Neural cell (in vitro differentiated cells): ENCODE measurements around the gene DNM1. TPM values are rescaled to one million over a fixed set of nuclear protein-coding genes. Genes with fewer than 3 reads are reported as not detected.

ENCODE experiments used
- H2AFZ ChIP-seq: fragments of 200-600, 300-800 bp; sonication (generic), shearing (Covaris generic); 2 replicates; pipeline ENCODE4 v1.6.0; 2014; ENCODE audit warnings: low read depth, mild to moderate bottlenecking, antibody characterized with exemption, low read length, moderate library complexity
- H3F3A ChIP-seq: fragments of 200-600 bp; shearing (Covaris generic); 2 replicates; pipeline ENCODE4 v1.6.1; 2016; ENCODE audit warnings: mild to moderate bottlenecking, moderate library complexity, mixed read lengths, antibody characterized with exemption, low read length; ENCODE audit not compliant: insufficient read depth, poor library complexity, severe bottlenecking
- H3K27ac ChIP-seq: fragments of 200-600, 300-800 bp; sonication (generic), shearing (Covaris generic); 2 replicates; pipeline ENCODE4 v1.5.1; 2014; ENCODE audit warnings: mild to moderate bottlenecking, low read length, moderate library complexity
- H3K27me3 ChIP-seq: fragments of 300-800, 200-600 bp; sonication (generic), shearing (Covaris generic); 2 replicates; pipeline ENCODE4 v1.6.0; 2014; ENCODE audit warnings: mild to moderate bottlenecking, low read depth, low read length, moderate library complexity; ENCODE audit not compliant: insufficient read depth
- H3K36me3 ChIP-seq: fragments of 300-800, 200-600 bp; sonication (generic), shearing (Covaris generic); 2 replicates; pipeline ENCODE4 v1.5.1; 2014; ENCODE audit warnings: mild to moderate bottlenecking, antibody characterized with exemption, low read length, moderate library complexity; ENCODE audit not compliant: insufficient read depth
- H3K4me2 ChIP-seq: fragments of 300-800, 200-600 bp; sonication (generic), shearing (Covaris generic); 2 replicates; pipeline ENCODE4 v1.6.0; 2014; ENCODE audit warnings: mild to moderate bottlenecking, low read length
- H3K4me3 ChIP-seq: fragments of 300-800, 200-600 bp; sonication (generic), shearing (Covaris generic); 2 replicates; pipeline ENCODE4 v1.5.1; 2014; ENCODE audit warnings: mild to moderate bottlenecking, low read length, moderate library complexity
- H3K79me2 ChIP-seq: fragments of 200-600 bp; shearing (Covaris generic); replicated peaks from 2 replicates; pipeline ENCODE4 v1.6.0; 2014; ENCODE audit warnings: mild to moderate bottlenecking, low read length, moderate library complexity; ENCODE audit not compliant: insufficient read depth
- H3K9ac ChIP-seq: fragments of 300-800, 200-600 bp; sonication (generic), shearing (Covaris generic); 2 replicates; pipeline ENCODE4 v1.6.1; 2016; ENCODE audit warnings: mild to moderate bottlenecking, low read length, mixed read lengths
- H3K9me2 ChIP-seq: fragments of 200-600 bp; shearing (Covaris generic); 2 replicates; pipeline ENCODE4 v1.6.1; 2016; ENCODE audit warnings: mild to moderate bottlenecking, low read length, mixed read lengths; ENCODE audit not compliant: insufficient read depth
- H3K9me3 ChIP-seq: fragments of 200-600, 300-800 bp; sonication (generic), shearing (Covaris generic); 2 replicates; pipeline ENCODE4 v1.6.1; 2016; ENCODE audit warnings: mild to moderate bottlenecking, mixed run types, low read length, moderate library complexity, mixed read lengths
- H4K20me1 ChIP-seq: fragments of 200-600 bp; shearing (Covaris generic); 2 replicates; pipeline ENCODE4 v1.6.1; 2016; ENCODE audit warnings: mild to moderate bottlenecking, mixed run types; ENCODE audit not compliant: insufficient read depth
- EP300 ChIP-seq: fragments of 450-650 bp; conservative IDR thresholded peaks from 2 replicates; pipeline ENCODE4 v1.6.1; 2014; ENCODE audit warnings: antibody characterized with exemption, mild to moderate bottlenecking, moderate library complexity; ENCODE audit not compliant: poor library complexity, severe bottlenecking
- EZH2 ChIP-seq: fragments of 200-600, 300-800 bp; shearing (Covaris generic), sonication (generic); IDR thresholded peaks from 2 replicates; pipeline ENCODE4 v1.6.1; 2014; ENCODE audit warnings: antibody characterized with exemption, low read length, borderline replicate concordance, mild to moderate bottlenecking; ENCODE audit not compliant: insufficient read depth, poor library complexity, severe bottlenecking
- MXI1 ChIP-seq: fragments of 450-650 bp; conservative IDR thresholded peaks from 2 replicates; pipeline ENCODE4 v1.6.1; 2014; ENCODE audit warnings: antibody characterized with exemption, mild to moderate bottlenecking; ENCODE audit not compliant: poor library complexity, severe bottlenecking
- POLR2AphosphoS5 ChIP-seq: IDR thresholded peaks from 2 replicates; pipeline ENCODE4 v1.6.1; 2012
- RAD21 ChIP-seq: fragments of 450-650 bp; conservative IDR thresholded peaks from 2 replicates; pipeline ENCODE4 v1.6.1; 2014; ENCODE audit warnings: antibody characterized with exemption, mild to moderate bottlenecking, moderate library complexity
- SMC3 ChIP-seq: fragments of 450-650 bp; conservative IDR thresholded peaks from 2 replicates; pipeline ENCODE4 v1.6.1; 2014; ENCODE audit warnings: antibody characterized with exemption, mild to moderate bottlenecking, moderate library complexity; ENCODE audit not compliant: poor library complexity
- TAF1 ChIP-seq: IDR thresholded peaks from 2 replicates; pipeline ENCODE4 v1.6.1; 2012; ENCODE audit warnings: low read depth
- polyA plus RNA-seq: library from polyadenylated mRNA; depleted of rRNA; stranded (reverse); fragments of >200 nt; gene quantifications from 2 replicates; pipeline ENCODE4 v1.2.3, GENCODE V29; 2014
- TF ChIP-seq, protein P1 (sequence below): fragments of 450-650 bp; IDR thresholded peaks from 2 replicates; pipeline ENCODE4 v1.5.1; 2014; ENCODE audit warnings: antibody characterized with exemption, mild to moderate bottlenecking, moderate library complexity; ENCODE audit not compliant: poor library complexity, severe bottlenecking
- TF ChIP-seq, protein P2 (sequence below): IDR thresholded peaks from 2 replicates; pipeline ENCODE4 v1.6.1; 2012; ENCODE audit warnings: borderline replicate concordance

DNM1 gene
- polyA plus RNA-seq, 1 donor from 2014 or later, result 104 TPM

DNA sequence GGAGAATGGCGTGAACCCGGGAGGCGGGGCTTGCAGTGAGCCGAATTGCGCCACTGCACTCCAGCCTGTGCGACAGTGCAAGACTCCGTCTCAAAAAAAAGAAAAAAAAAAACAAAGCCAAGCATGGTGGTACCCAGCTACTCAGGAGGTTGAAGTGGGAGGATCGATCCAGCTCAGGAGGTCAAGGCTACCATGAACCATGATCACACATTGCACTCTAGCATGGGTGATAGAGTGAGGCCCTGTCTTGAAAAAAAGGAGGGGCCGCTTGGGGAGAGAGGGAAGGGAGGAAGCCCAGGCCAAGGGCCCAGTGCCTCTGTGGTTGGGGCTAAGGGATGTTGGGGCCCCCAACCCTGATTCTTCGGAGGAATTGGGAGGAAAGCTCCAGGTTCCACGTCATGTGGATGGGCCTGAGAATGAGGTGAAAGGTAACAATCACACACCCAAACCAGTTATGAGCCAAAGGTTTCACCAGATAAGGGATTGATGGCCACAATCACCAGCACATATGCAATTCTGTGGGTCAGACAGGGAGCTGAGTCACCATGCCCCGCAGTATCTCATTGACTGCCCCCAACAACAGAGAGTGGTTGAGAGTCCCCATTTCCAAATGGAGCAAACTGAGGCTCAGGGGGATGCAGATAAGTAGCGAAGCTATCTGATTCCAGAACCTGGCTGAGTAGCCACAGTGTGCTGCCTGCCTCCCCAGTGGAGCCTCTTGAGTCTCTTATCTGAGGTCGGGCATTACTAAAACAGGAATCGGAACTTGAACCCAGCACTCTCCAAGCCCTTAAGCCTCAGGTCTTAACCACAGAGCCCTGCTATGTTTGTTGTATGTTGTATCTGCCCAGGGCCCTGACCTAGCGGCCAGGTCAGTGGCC, 93.4 kb downstream of the DNM1 start:
- Histone ChIP-seq H3K27ac (no peak overlapping the region), H2AFZ (no peak overlapping the region), H3K9me2 (no peaks in the 10 kb centered on the region), H3F3A (no peaks in the 10 kb centered on the region), H4K20me1 (no peaks in the 10 kb centered on the region), H3K9ac (no peak overlapping the region), H3K79me2 (no peaks in the 10 kb centered on the region), H3K4me3 (no peak overlapping the region), H3K27me3 (no peaks in the 10 kb centered on the region), H3K9me3 (no peaks in the 10 kb centered on the region), H3K4me2 (no peak overlapping the region), H3K36me3 (no peaks in the 10 kb centered on the region)
- TF ChIP-seq EZH2 (no peak), RAD21 (no peak), EP300 (no peak), MXI1 (no peak), POLR2AphosphoS5 (no peak), SMC3 (no peak), TAF1 (no peak)
- TF ChIP-seq, protein P1, sequence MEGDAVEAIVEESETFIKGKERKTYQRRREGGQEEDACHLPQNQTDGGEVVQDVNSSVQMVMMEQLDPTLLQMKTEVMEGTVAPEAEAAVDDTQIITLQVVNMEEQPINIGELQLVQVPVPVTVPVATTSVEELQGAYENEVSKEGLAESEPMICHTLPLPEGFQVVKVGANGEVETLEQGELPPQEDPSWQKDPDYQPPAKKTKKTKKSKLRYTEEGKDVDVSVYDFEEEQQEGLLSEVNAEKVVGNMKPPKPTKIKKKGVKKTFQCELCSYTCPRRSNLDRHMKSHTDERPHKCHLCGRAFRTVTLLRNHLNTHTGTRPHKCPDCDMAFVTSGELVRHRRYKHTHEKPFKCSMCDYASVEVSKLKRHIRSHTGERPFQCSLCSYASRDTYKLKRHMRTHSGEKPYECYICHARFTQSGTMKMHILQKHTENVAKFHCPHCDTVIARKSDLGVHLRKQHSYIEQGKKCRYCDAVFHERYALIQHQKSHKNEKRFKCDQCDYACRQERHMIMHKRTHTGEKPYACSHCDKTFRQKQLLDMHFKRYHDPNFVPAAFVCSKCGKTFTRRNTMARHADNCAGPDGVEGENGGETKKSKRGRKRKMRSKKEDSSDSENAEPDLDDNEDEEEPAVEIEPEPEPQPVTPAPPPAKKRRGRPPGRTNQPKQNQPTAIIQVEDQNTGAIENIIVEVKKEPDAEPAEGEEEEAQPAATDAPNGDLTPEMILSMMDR, result no peak
- TF ChIP-seq, protein P2, sequence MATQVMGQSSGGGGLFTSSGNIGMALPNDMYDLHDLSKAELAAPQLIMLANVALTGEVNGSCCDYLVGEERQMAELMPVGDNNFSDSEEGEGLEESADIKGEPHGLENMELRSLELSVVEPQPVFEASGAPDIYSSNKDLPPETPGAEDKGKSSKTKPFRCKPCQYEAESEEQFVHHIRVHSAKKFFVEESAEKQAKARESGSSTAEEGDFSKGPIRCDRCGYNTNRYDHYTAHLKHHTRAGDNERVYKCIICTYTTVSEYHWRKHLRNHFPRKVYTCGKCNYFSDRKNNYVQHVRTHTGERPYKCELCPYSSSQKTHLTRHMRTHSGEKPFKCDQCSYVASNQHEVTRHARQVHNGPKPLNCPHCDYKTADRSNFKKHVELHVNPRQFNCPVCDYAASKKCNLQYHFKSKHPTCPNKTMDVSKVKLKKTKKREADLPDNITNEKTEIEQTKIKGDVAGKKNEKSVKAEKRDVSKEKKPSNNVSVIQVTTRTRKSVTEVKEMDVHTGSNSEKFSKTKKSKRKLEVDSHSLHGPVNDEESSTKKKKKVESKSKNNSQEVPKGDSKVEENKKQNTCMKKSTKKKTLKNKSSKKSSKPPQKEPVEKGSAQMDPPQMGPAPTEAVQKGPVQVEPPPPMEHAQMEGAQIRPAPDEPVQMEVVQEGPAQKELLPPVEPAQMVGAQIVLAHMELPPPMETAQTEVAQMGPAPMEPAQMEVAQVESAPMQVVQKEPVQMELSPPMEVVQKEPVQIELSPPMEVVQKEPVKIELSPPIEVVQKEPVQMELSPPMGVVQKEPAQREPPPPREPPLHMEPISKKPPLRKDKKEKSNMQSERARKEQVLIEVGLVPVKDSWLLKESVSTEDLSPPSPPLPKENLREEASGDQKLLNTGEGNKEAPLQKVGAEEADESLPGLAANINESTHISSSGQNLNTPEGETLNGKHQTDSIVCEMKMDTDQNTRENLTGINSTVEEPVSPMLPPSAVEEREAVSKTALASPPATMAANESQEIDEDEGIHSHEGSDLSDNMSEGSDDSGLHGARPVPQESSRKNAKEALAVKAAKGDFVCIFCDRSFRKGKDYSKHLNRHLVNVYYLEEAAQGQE, result no peak

DNA sequence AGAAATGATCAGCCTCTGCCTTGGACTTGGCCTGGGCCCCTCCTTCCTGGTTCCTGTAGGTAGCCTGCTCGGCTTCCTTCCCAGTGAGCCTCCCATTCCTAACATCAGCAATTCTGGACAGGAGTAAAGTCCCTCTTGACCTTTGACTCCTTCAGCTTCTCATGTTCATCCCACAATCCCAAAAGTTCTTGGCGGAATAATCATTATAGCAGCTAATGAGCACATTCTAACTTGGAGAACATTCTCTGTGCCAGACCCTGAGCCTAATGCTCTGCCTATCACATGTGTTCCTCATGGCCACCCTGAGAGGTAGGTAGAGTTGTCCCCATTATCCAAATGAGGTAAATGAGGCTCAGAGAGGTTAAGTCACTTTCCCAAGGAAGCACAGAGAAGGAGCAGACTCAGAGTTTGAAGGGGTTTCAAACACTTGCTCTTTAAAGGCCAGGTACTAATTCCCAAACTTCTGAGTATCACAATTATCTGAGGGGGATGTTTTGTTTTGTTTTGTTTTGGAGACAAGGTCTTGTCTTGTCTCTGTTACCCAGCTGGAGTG, 94.1 kb downstream of the DNM1 start:
- H3K36me3 ChIP-seq, result no peaks in the 10 kb centered on the region
- H3K4me2 ChIP-seq, result no peak overlapping the region
- no peaks in the 10 kb centered on the region for H4K20me1 ChIP-seq
- H3K27me3 ChIP-seq, result no peaks in the 10 kb centered on the region
- no peak for TF ChIP-seq TAF1
- no peak for TF ChIP-seq EP300
- no peak for TF ChIP-seq RAD21
- no peak for TF ChIP-seq EZH2
- no peak for TF ChIP-seq SMC3
- no peak for TF ChIP-seq POLR2AphosphoS5
- TF ChIP-seq, protein P1, result no peak
- TF ChIP-seq, protein P2, result no peak
- TF ChIP-seq MXI1, result no peak
- H3K9ac ChIP-seq, result no peak overlapping the region
- H3K4me3 ChIP-seq, result no peak overlapping the region
- no peaks in the 10 kb centered on the region for H3K9me3 ChIP-seq
- no peak overlapping the region for H2AFZ ChIP-seq
- H3K27ac ChIP-seq, result no peak overlapping the region
- H3K79me2 ChIP-seq, result no peaks in the 10 kb centered on the region
- no peaks in the 10 kb centered on the region for H3K9me2 ChIP-seq
- no peaks in the 10 kb centered on the region for H3F3A ChIP-seq
